Endothelial cell of umbilical vein (primary cell): ENCODE data around the gene LRRC38. TPM values are rescaled to one million over a fixed set of nuclear protein-coding genes. Genes with fewer than 3 reads are reported as not detected.

ENCODE experiments used
- BruUV-seq: library from RNA; stranded (reverse); fragments of 400-500 nt; replicated peaks from 2 replicates; lab custom pipeline; 2021; lab: Mats Ljungman, UMichigan
- CTCF ChIA-PET: fragments of 300-600, 350-600 bp; sonication (Branson Sonifier 250); formaldehyde crosslinking; loops from one replicate; lab custom pipeline; 2021; ENCODE audit warnings: antibody characterized with exemption, inconsistent platforms; lab: Charles Lee
- POLR2A ChIA-PET: fragments of 300-600, 350-600 bp; sonication (Branson Sonifier 250); formaldehyde crosslinking; loops from one replicate; lab custom pipeline; 2021; ENCODE audit warnings: antibody characterized with exemption, inconsistent platforms; lab: Charles Lee
- DNase-seq: peaks from one replicate; pipeline ENCODE4 v3.0.0-alpha.2; 2011; ENCODE audit warnings: low read depth, low spot score
- FAIRE-seq: peaks from 2 replicates; lab custom pipeline; 2011; peaks lifted over from hg19 to GRCh38; lab: Jason Lieb, UNC
- H2AFZ ChIP-seq: 2 replicates; pipeline ENCODE4 v1.6.0; 2012; ENCODE audit warnings: low read depth, low read length, control low read depth, inconsistent platforms
- H3K27ac ChIP-seq: 2 replicates; pipeline ENCODE4 v1.5.1; 2011; ENCODE audit warnings: low read depth, mild to moderate bottlenecking, control low read depth, low read length, moderate library complexity; ENCODE audit not compliant: insufficient read depth
- H3K27me3 ChIP-seq, 2 experiments: 2 replicates each; pipeline versions ENCODE4 v1.6.0 to v1.6.1; 2011; ENCODE audit warnings: low read length in 2 of 2, mixed read lengths in 1 of 2; ENCODE audit not compliant: control insufficient read depth in 2 of 2, insufficient read depth in 2 of 2
- H3K36me3 ChIP-seq, 2 experiments: 2 replicates in 1 of 2; 3 replicates in 1 of 2; pipeline ENCODE4 v1.5.1; 2011; ENCODE audit warnings: low read length in 2 of 2, mild to moderate bottlenecking in 1 of 2, moderate library complexity in 1 of 2; ENCODE audit not compliant: control insufficient read depth in 2 of 2, insufficient read depth in 2 of 2; ENCODE audit errors: extremely low read depth in 1 of 2
- H3K4me1 ChIP-seq: 3 replicates; pipeline ENCODE4 v1.5.1; 2011; ENCODE audit warnings: mild to moderate bottlenecking, low read length; ENCODE audit not compliant: control insufficient read depth, insufficient read depth; ENCODE audit errors: extremely low read depth
- H3K4me2 ChIP-seq: 2 replicates; pipeline ENCODE4 v1.6.1; 2011; ENCODE audit warnings: low read length, control low read depth, mixed read lengths; ENCODE audit not compliant: insufficient read depth
- H3K4me3 ChIP-seq, 3 experiments: fragments of 200-600 bp in 1 of 3; sonication (generic), shearing (Covaris generic) in 1 of 3; replicated peaks in 1 of 3; 2 replicates each; pipeline ENCODE4 v1.5.1; 2011 to 2016; ENCODE audit warnings: control low read depth in 3 of 3, low read length in 3 of 3, mild to moderate bottlenecking in 2 of 3, inconsistent platforms in 1 of 3, low read depth in 1 of 3, moderate library complexity in 1 of 3; ENCODE audit not compliant: insufficient read depth in 1 of 3
- H3K79me2 ChIP-seq: 2 replicates; pipeline ENCODE4 v1.6.0; 2012; ENCODE audit warnings: low read length, inconsistent platforms; ENCODE audit not compliant: control insufficient read depth, insufficient read depth
- H3K9ac ChIP-seq: replicated peaks from 2 replicates; pipeline ENCODE3; 2011; ENCODE audit warnings: low read length, control low read depth; ENCODE audit not compliant: insufficient read depth; ENCODE audit errors: extremely low read depth
- H3K9me1 ChIP-seq: replicated peaks from 3 replicates; pipeline ENCODE4 v1.6.0; 2011; ENCODE audit warnings: mild to moderate bottlenecking, low read length; ENCODE audit not compliant: control insufficient read depth, insufficient read depth; ENCODE audit errors: extremely low read depth
- H3K9me3 ChIP-seq: replicated peaks from 2 replicates; pipeline ENCODE4 v1.5.1; 2012; ENCODE audit warnings: low read length, inconsistent platforms; ENCODE audit not compliant: control insufficient read depth, insufficient read depth
- H4K20me1 ChIP-seq: replicated peaks from 2 replicates; pipeline ENCODE3; 2011; ENCODE audit warnings: mild to moderate bottlenecking, low read length; ENCODE audit not compliant: control insufficient read depth, insufficient read depth; ENCODE audit errors: extremely low read depth
- CTCF ChIP-seq, 2 donors: IDR thresholded peaks; 1 replicate in 1 of 2; 2 replicates in 1 of 2; pipeline ENCODE4 v1.5.1; 2011; ENCODE audit warnings: low read length in 2 of 2, mild to moderate bottlenecking in 2 of 2, moderate library complexity in 2 of 2, control low read depth in 1 of 2, inconsistent platforms in 1 of 2, low read depth in 1 of 2; ENCODE audit not compliant: insufficient read depth in 1 of 2; ENCODE audit errors: extremely low read depth in 1 of 2
- EZH2 ChIP-seq: IDR thresholded peaks from 2 replicates; pipeline ENCODE4 v1.6.1; 2012; ENCODE audit warnings: borderline replicate concordance, low read depth, mild to moderate bottlenecking, moderate library complexity, low read length, inconsistent platforms; ENCODE audit not compliant: severe bottlenecking
- FOS ChIP-seq: IDR thresholded peaks from 2 replicates; pipeline ENCODE4 v1.6.1; 2011; ENCODE audit warnings: mild to moderate bottlenecking, low read length, moderate library complexity, borderline replicate concordance; ENCODE audit not compliant: insufficient read depth
- GATA2 ChIP-seq: IDR thresholded peaks from 2 replicates; pipeline ENCODE4 v1.7.0; 2011; ENCODE audit warnings: low read depth, mild to moderate bottlenecking, moderate library complexity, mixed read lengths, low read length; ENCODE audit not compliant: insufficient read length, insufficient read depth
- JUN ChIP-seq: IDR thresholded peaks from 2 replicates; pipeline ENCODE4 v1.6.1; 2011; ENCODE audit warnings: borderline replicate concordance, low read depth; ENCODE audit not compliant: insufficient read length, insufficient read depth
- MAX ChIP-seq: IDR thresholded peaks from 2 replicates; pipeline ENCODE4 v1.6.1; 2011; ENCODE audit not compliant: insufficient read depth, insufficient read length
- MYC ChIP-seq: IDR thresholded peaks from one replicate; pipeline ENCODE4 v1.6.1; 2011; ENCODE audit warnings: mild to moderate bottlenecking, low read depth, low read length
- POLR2A ChIP-seq: IDR thresholded peaks from 2 replicates; pipeline ENCODE4 v1.6.1; 2012; ENCODE audit warnings: low read depth, mild to moderate bottlenecking, control low read depth, low read length
- POLR2AphosphoS5 ChIP-seq: IDR thresholded peaks from 2 replicates; pipeline ENCODE4 v1.6.1; 2012; ENCODE audit warnings: low read depth, mild to moderate bottlenecking, control low read depth, low read length, moderate library complexity; ENCODE audit not compliant: insufficient read depth
- dilution Hi-C: fragments of 300-500 bp; cut with MboI; formaldehyde crosslinking; loops from one replicate; pipeline ENCODE4 v1.15.0; 2019; ENCODE audit warnings: low sequenced_read_pairs; ENCODE audit not compliant: extremely low pct_ligation_motif_present
- intact Hi-C: fragments of 100-400 bp; cut with micrococcal nuclease; formaldehyde crosslinking; loops from one replicate; pipeline ENCODE4 v1.10.0; 2022
- polyA plus RNA-seq, 4 experiments: library from polyadenylated mRNA; depleted of rRNA in 3 of 4; stranded (reverse) in 3 of 4; unstranded in 1 of 4; fragments of >200 nt; gene quantifications; 2 replicates each; pipeline versions ENCODE4 v1.2.1 to v1.2.3, GENCODE V29; 2011 to 2012; ENCODE audit warnings: missing spikeins in 1 of 4
- total RNA-seq: library from RNA; stranded (reverse); gene quantifications from 2 replicates; pipeline ENCODE4 v1.2.3, GENCODE V29; 2021

Gene LRRC38
- total and polyA plus RNA-seq, 2 donors (not counting 3 experiments of a cell fraction or from before 2014, with no cell fraction given): not detected

- FAIRE-seq: no peak
- no peak overlapping the region for H2AFZ ChIP-seq
- H3K4me1 ChIP-seq: no peaks in the 10 kb centered on the region
- H3K4me2 ChIP-seq: no peak overlapping the region
- H3K36me3 ChIP-seq: no peaks in the 10 kb centered on the region
- no peaks in the 10 kb centered on the region for H3K9me1 ChIP-seq
- no TSS peak for BruUV-seq
- no peak overlapping the region for H3K27ac ChIP-seq
- H3K9ac ChIP-seq: no peak overlapping the region
- no peak overlapping the region for H3K4me3 ChIP-seq
- H3K79me2 ChIP-seq: no peaks in the 10 kb centered on the region
- no peaks in the 10 kb centered on the region for H3K27me3 ChIP-seq
- H3K9me3 ChIP-seq: peaks cover 3% of the 10 kb centered on the region
- intact Hi-C loops (no loop called here), dilution Hi-C loops (no loop called here)
- H4K20me1 ChIP-seq: no peaks in the 10 kb centered on the region
- DNase-seq: no peak
- no peak for TF ChIP-seq MAX
- no peak for TF ChIP-seq GATA2
- TF ChIP-seq CTCF (IDR thresholded peaks at IDR 0.05; ENCODE audit: extremely low read depth in 1 of 2, insufficient read depth in 1 of 2, low read depth in 1 of 2, low read length in 2 of 2): no peak
- no peak for TF ChIP-seq JUN
- TF ChIP-seq POLR2A: no peak
- no peak for TF ChIP-seq MYC
- TF ChIP-seq EZH2: no peak
- TF ChIP-seq FOS: no peak
- TF ChIP-seq POLR2AphosphoS5: no peak
- ChIA-PET POLR2A (no interaction called here), CTCF (no interaction called here)
Observed at GRCh38 chr1:13500806-13501205, 13.0 kb downstream of the LRRC38 start.
